ENCODE results near the gene NEDD4. TPM values are rescaled to one million over a fixed set of nuclear protein-coding genes. Genes with fewer than 3 reads are reported as not detected.

Gene NEDD4
- polyA plus RNA-seq, 1 of the 3 experiments (the other 2 are of a cell fraction), result 12.9 TPM

- no peak for TF ChIP-seq POLR2AphosphoS5 (IDR thresholded peaks at IDR 0.05; ENCODE audit: low read depth, low read length)
These were observed 2.9 kb downstream of the NEDD4 start (continued) for GRCh38 chr15:55990516-55990915.

GRCh38 chr15:55989383-55989782, 4.0 kb downstream of the NEDD4 start:
- H3K27me3 ChIP-seq (ENCODE audit: insufficient read depth), result no peaks in the 10 kb centered on the region
- no peak for DNase-seq
- H3K79me2 ChIP-seq (ENCODE audit: insufficient read depth), result peaks cover 68% of the 10 kb centered on the region
- no peaks in the 10 kb centered on the region for H3K36me3 ChIP-seq (replicated peaks in 1 of 2; ENCODE audit: control insufficient read depth in 1 of 2, insufficient read depth in 2 of 2, low read length in 1 of 2)
- CTCF ChIA-PET, result interaction anchor here (1.2 kb wide), 1 partner anchor 92 kb away, joined by 3 read pairs; no protein-coding TSS in a partner anchor
- H3K4me3 ChIP-seq (ENCODE audit: low read depth in 2 of 2, low read length in 1 of 2), result no peak overlapping the region
- TF ChIP-seq RAD21 (IDR thresholded peaks at IDR 0.05; ENCODE audit: low read length) (no peak), NFIC (IDR thresholded peaks at IDR 0.05; ENCODE audit: borderline replicate concordance) (no peak), ZBTB33 (IDR thresholded peaks at IDR 0.05; ENCODE audit: borderline replicate concordance, low read depth) (no peak), NRF1 (IDR thresholded peaks at IDR 0.05; ENCODE audit: low read depth, low read length) (no peak), IRF3 (IDR thresholded peaks at IDR 0.05; ENCODE audit: low read depth, low read length) (no peak), EZH2phosphoT487 (IDR thresholded peaks at IDR 0.05; ENCODE audit: borderline replicate concordance, low read depth) (no peak), MEF2A (IDR thresholded peaks at IDR 0.05; ENCODE audit: borderline replicate concordance, low read depth) (no peak), JUND (IDR thresholded peaks at IDR 0.05) (no peak), USF2 (IDR thresholded peaks at IDR 0.05; ENCODE audit: borderline replicate concordance, low read depth, low read length) (no peak), TCF12 (IDR thresholded peaks at IDR 0.05) (no peak), FOXM1 (IDR thresholded peaks at IDR 0.05; ENCODE audit: low read depth) (no peak), RFX5 (IDR thresholded peaks at IDR 0.05; ENCODE audit: low read length) (no peak), REST (IDR thresholded peaks at IDR 0.05; ENCODE audit: low read depth, low read length) (no peak), SIN3A (IDR thresholded peaks at IDR 0.05; ENCODE audit: borderline replicate concordance, low read depth, low read length) (no peak)
- no peaks in the 10 kb centered on the region for H3K9me2 ChIP-seq
- peaks cover 8% of the 10 kb centered on the region for H3F3A ChIP-seq (replicated peaks; ENCODE audit: insufficient read depth)
- no peaks in the 10 kb centered on the region for H3K9me3 ChIP-seq
- POLR2A ChIA-PET, result no interaction called here
- H3K9ac ChIP-seq, result no peak overlapping the region
- peaks cover 10 to 22% of the 10 kb centered on the region in 2 experiments; a peak in 3 of 4 replicates for H3K4me1 ChIP-seq (ENCODE audit: control insufficient read depth in 1 of 2, insufficient read depth in 2 of 2, low read depth in 1 of 2, low read length in 1 of 2)
- WGBS (ENCODE audit: low lambda C conversion rate), result 96% methylated on average over 2 of the region's 2 CpGs
- H2AFZ ChIP-seq (ENCODE audit: low read depth), result no peak overlapping the region
- no peak overlapping the region for H3K4me2 ChIP-seq
- H4K20me1 ChIP-seq (ENCODE audit: insufficient read depth), result no peaks in the 10 kb centered on the region
- H3K27ac ChIP-seq (ENCODE audit: low read depth in 2 of 2, low read length in 1 of 2), result no peak overlapping the region
